GM23338 (cell line): ENCODE data around the gene XRRA1. TPM values are rescaled to one million over a fixed set of nuclear protein-coding genes. Genes with fewer than 3 reads are reported as not detected.

Experiments
- ATAC-seq: fragments of 200-7000 bp; cut with Tn5 transposase; 3 replicates; pipeline ENCODE4 v1.9.1; 2020
- DNase-seq: peaks from one replicate; pipeline ENCODE4 v3.0.0-alpha.2; 2015; ENCODE audit warnings: low spot score
- H2AFZ ChIP-seq: fragments of 200-600 bp; sonication (generic); 2 replicates; pipeline ENCODE4 v1.8.0; 2016; ENCODE audit warnings: antibody characterized with exemption, mild to moderate bottlenecking, moderate library complexity
- H3F3A ChIP-seq: fragments of 200-600 bp; sonication (generic); replicated peaks from 2 replicates; pipeline ENCODE4 v1.8.0; 2017; ENCODE audit warnings: antibody characterized with exemption, mixed run types, low read depth
- H3K27ac ChIP-seq: fragments of 200-600 bp; sonication (generic); 2 replicates; pipeline ENCODE4 v1.6.1; 2016; ENCODE audit warnings: low read depth
- H3K27me3 ChIP-seq: fragments of 200-600 bp; sonication (generic); 2 replicates; pipeline ENCODE4 v1.8.0; 2016; ENCODE audit warnings: mild to moderate bottlenecking, mixed run types, moderate library complexity; ENCODE audit not compliant: insufficient read depth
- H3K36me3 ChIP-seq: fragments of 200-600 bp; sonication (generic); 2 replicates; pipeline ENCODE4 v1.8.0; 2016; ENCODE audit warnings: mild to moderate bottlenecking; ENCODE audit not compliant: insufficient read depth
- H3K4me1 ChIP-seq: fragments of 200-600 bp; sonication (generic); 2 replicates; pipeline ENCODE4 v1.8.0; 2016; ENCODE audit warnings: mild to moderate bottlenecking, moderate library complexity; ENCODE audit not compliant: insufficient read depth
- H3K4me2 ChIP-seq: fragments of 200-600 bp; sonication (generic); 2 replicates; pipeline ENCODE4 v1.7.1; 2017; ENCODE audit warnings: mixed run types
- H3K4me3 ChIP-seq: fragments of 200-600 bp; sonication (generic); 2 replicates; pipeline ENCODE4 v1.6.1; 2016; ENCODE audit warnings: mixed run types
- H3K79me2 ChIP-seq: fragments of 200-600 bp; sonication (generic); replicated peaks from 2 replicates; pipeline ENCODE4 v1.8.0; 2017; ENCODE audit warnings: mild to moderate bottlenecking; ENCODE audit not compliant: insufficient read depth
- H3K9me2 ChIP-seq: fragments of 200-600 bp; sonication (generic); 2 replicates; pipeline ENCODE4 v1.8.0; 2017; ENCODE audit not compliant: insufficient read depth
- H4K20me1 ChIP-seq: fragments of 200-600 bp; sonication (generic); replicated peaks from 2 replicates; pipeline ENCODE4 v1.8.0; 2017; ENCODE audit warnings: mild to moderate bottlenecking; ENCODE audit not compliant: insufficient read depth
- H3K27ac Mint-ChIP-seq: 2 replicates; pipeline ENCODE4 v1.8.0; 2020; ENCODE audit warnings: inconsistent platforms, mild to moderate bottlenecking, moderate library complexity, mixed read lengths
- H3K27me3 Mint-ChIP-seq: 3 replicates; pipeline ENCODE4 v1.8.0; 2022; ENCODE audit warnings: low read depth, mild to moderate bottlenecking, moderate library complexity, mixed read lengths, inconsistent platforms; ENCODE audit not compliant: insufficient read depth, poor library complexity
- H3K36me3 Mint-ChIP-seq: 3 replicates; pipeline ENCODE4 v1.8.0; 2021; ENCODE audit warnings: low read depth, mild to moderate bottlenecking, inconsistent platforms, moderate library complexity, mixed read lengths
- H3K4me1 Mint-ChIP-seq: 3 replicates; pipeline ENCODE4 v1.8.0; 2020; ENCODE audit warnings: mild to moderate bottlenecking, inconsistent platforms, mixed read lengths
- H3K4me3 Mint-ChIP-seq: 3 replicates; pipeline ENCODE4 v1.8.0; 2021; ENCODE audit warnings: moderate library complexity, mild to moderate bottlenecking, inconsistent platforms, mixed read lengths
- H3K9me3 Mint-ChIP-seq: 3 replicates; pipeline ENCODE4 v1.8.0; 2020; ENCODE audit warnings: moderate library complexity, mild to moderate bottlenecking, inconsistent platforms, mixed read lengths
- CREB1 ChIP-seq: fragments of 250-450 bp; sonication (Bioruptor Pico); IDR thresholded peaks from 2 replicates; pipeline ENCODE4 v1.5.0; 2020; ENCODE audit warnings: low read depth, mild to moderate bottlenecking, moderate library complexity
- CTCF ChIP-seq, 2 experiments: fragments of 200-600 bp in 1 of 2; sonication (generic) in 1 of 2; conservative IDR thresholded peaks; 2 replicates each; pipeline versions ENCODE4 v1.5.1 to v1.6.1; 2016 to 2017; ENCODE audit warnings: antibody characterized with exemption in 2 of 2, low read depth in 2 of 2, mild to moderate bottlenecking in 2 of 2, moderate library complexity in 1 of 2
- EZH2 ChIP-seq: fragments of 200-600 bp; sonication (generic); IDR thresholded peaks from one replicate; pipeline ENCODE4 v1.8.0; 2017; ENCODE audit warnings: antibody characterized with exemption, mild to moderate bottlenecking, low read depth; ENCODE audit not compliant: unreplicated experiment
- JUNB ChIP-seq: IDR thresholded peaks from one replicate; pipeline ENCODE4 v1.6.1; 2016; ENCODE audit warnings: antibody characterized with exemption; ENCODE audit not compliant: unreplicated experiment
- NANOG ChIP-seq: IDR thresholded peaks from 2 replicates; pipeline ENCODE4 v1.6.1; 2016; ENCODE audit warnings: antibody characterized with exemption, borderline replicate concordance
- STAT1 ChIP-seq: IDR thresholded peaks from one replicate; pipeline ENCODE4 v1.6.1; 2016; ENCODE audit warnings: antibody characterized with exemption; ENCODE audit not compliant: unreplicated experiment
- ZNF114 ChIP-seq: fragments of 250-450 bp; sonication (Bioruptor Pico); IDR thresholded peaks from 2 replicates; pipeline ENCODE4 v1.5.0; 2020; ENCODE audit warnings: mild to moderate bottlenecking, moderate library complexity
- ZNF331 ChIP-seq: fragments of 250-450 bp; sonication (Bioruptor Pico); IDR thresholded peaks from 2 replicates; pipeline ENCODE4 v1.5.0; 2020; ENCODE audit warnings: low read depth, mild to moderate bottlenecking, moderate library complexity
- ZNF462 ChIP-seq: fragments of 250-450 bp; sonication (Bioruptor Pico); IDR thresholded peaks from 2 replicates; pipeline ENCODE4 v1.5.0; 2020; ENCODE audit warnings: mild to moderate bottlenecking, moderate library complexity
- polyA plus RNA-seq: library from polyadenylated mRNA; unstranded; fragments of >200 nt; fragmentation: Nextera tagmentation; extraction: Ambion mirVana; gene quantifications from 2 replicates; pipeline ENCODE4 v1.2.1, GENCODE V29; 2016
- total RNA-seq: library from RNA; depleted of rRNA; stranded (reverse); fragments of >200 nt; shearing (Covaris generic); gene quantifications from 2 replicates; pipeline ENCODE4 v1.2.3, GENCODE V29; 2014

Gene XRRA1
- total and polyA plus RNA-seq, 2 experiments from 2014 or later: 4.9 to 5.4 TPM

GRCh38 chr11:74844865-74845264 lies 104.0 kb downstream of the XRRA1 start (continued):
- TF ChIP-seq ZNF462 (CRISPR knock-in tag) (no peak), CREB1 (CRISPR knock-in tag) (no peak), JUNB (no peak), CTCF (conservative IDR thresholded peaks at IDR 0.05; ENCODE audit: low read depth in 2 of 2) (no peak), STAT1 (no peak), ZNF331 (no peak), ZNF114 (no peak)

- Histone ChIP-seq H3K36me3 (no peaks in the 10 kb centered on the region), H3K27ac (no peak overlapping the region), H3K9me2 (no peaks in the 10 kb centered on the region), H3F3A (no peaks in the 10 kb centered on the region), H3K4me3 (no peak overlapping the region), H3K4me1 (peaks cover 2% of the 10 kb centered on the region), H3K79me2 (no peaks in the 10 kb centered on the region), H3K27me3 (no peaks in the 10 kb centered on the region), H2AFZ (no peak overlapping the region), H4K20me1 (no peaks in the 10 kb centered on the region), H3K4me2 (no peak overlapping the region)
- ATAC-seq (no peak), DNase-seq (no peak)
- H3K4me1 Mint-ChIP-seq: peaks cover 7% of the 10 kb centered on the region
- TF ChIP-seq EZH2: no peak
- TF ChIP-seq NANOG: no peak
- no peaks in the 10 kb centered on the region for H3K36me3 Mint-ChIP-seq
- H3K27me3 Mint-ChIP-seq: peaks cover 9% of the 10 kb centered on the region
- no peaks in the 10 kb centered on the region; the same call in 2 of the 3 replicates for H3K9me3 Mint-ChIP-seq
- H3K27ac Mint-ChIP-seq: no peak overlapping the region
- no peak overlapping the region for H3K4me3 Mint-ChIP-seq
These were observed 104.8 kb downstream of the XRRA1 start for GRCh38 chr11:74844072-74844471.
